NCI-H526 treated with DMSO at 0.1 percent for 48 hours (cell line): ENCODE data around the gene CASQ1.
A peak's percentile ranks its signal among the peaks of the same experiment; 100 is the strongest.

ENCODE experiments used
- DNase-seq: peaks from one replicate; lab custom pipeline; 2025; lab: John Stamatoyannopoulos, UW

Gene CASQ1

DNA sequence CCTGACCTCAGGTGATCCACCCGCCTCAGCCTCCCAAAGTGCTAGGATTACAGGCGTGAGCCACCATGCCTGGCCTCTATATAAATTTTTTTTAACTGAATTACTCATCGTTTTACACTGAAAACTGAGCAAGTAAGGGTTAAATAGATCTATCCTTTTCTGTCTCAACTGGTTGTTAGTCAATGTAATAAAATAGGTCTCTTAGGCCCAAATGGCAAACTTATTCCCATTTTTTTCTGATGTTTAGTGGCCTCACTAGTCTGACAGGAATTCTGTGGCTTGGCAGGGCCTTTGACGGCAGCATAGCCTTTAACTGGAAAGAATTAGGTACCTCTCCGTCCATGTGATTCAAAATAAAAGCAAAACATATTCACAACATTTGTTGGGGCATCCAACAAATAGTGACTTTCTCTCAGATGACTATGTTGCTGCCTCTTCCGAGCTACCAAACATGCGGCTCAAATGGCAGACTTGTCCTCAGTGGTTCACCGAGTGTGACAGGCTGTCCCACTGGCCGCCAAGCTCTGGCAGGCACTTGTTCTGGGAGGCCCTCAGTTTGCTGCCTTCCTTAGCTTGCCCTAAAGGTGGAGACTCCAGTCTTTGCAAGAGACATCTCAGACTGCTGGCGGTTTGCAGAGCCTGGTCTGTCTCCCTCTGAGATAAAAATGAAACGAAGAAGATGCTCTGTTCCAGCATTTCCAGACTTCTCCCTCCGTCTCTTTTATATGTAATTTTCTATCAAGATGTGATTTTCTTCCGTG is 21.6 kb upstream of the CASQ1 start:
- no peak for DNase-seq

DNA sequence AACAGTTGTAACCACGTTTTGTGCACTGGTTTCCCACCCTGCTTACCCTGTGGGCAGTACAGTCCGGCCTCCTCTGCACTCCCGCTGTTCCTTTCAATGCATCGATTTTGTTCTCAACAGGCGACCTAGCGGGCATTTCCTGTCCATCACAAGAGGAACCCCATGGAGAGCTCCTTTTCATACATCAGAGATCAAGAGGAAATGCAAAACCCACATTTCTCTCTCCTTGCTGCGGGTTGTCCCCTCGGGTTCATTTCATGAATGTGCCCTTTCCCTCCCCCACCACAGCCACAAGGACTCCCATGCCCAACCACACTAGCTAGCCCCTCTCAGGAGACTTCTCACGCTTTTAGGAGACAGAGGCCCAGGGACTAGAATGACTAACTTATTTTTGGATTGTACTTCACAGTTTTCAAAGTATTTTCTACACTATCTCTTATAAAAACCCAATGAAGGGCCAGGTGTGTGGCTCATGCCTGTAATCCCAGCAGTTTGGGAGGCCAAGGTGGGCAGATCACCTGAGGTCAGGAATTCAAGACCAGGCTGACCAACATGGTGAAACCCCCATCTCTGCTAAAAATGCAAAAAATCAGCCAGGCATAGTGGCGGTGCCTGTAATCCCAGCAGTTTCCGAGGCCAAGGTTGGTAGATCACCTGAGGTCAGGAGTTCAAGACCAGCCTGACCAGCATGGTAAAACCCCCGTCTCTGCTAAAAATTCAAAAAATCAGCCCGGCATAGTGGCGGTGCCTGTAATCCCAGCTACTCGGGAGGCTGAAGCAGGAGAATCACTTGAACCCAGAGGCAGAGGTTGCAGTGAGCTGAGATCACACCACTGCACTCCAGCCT is 20.6 kb upstream of the CASQ1 start:
- no peak for DNase-seq

DNA sequence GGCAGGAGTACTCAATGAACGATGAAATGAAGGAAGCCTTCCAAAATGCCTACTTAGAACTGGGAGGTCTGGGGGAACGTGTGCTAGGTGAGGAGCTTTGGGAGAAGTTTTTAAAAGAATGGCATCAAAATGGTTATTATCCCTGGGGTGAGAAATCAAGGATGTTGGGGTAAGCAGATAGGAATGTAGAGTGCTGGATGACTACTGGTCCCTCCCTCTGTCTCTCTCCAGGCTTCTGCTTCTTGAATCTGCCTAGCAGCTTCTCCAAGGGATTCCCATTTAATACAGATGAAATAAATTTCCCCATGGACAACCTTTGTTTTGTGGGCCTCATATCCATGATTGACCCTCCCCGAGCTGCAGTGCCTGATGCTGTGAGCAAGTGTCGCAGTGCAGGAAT is 19.0 kb upstream of the CASQ1 start:
- no peak for DNase-seq

- DNase-seq: no peak
These were observed 18.4 kb upstream of the CASQ1 start for GRCh38 chr1:160171980-160172379.

- no peak for DNase-seq
These were observed 13.1 kb upstream of the CASQ1 start for GRCh38 chr1:160177231-160177630.

DNA sequence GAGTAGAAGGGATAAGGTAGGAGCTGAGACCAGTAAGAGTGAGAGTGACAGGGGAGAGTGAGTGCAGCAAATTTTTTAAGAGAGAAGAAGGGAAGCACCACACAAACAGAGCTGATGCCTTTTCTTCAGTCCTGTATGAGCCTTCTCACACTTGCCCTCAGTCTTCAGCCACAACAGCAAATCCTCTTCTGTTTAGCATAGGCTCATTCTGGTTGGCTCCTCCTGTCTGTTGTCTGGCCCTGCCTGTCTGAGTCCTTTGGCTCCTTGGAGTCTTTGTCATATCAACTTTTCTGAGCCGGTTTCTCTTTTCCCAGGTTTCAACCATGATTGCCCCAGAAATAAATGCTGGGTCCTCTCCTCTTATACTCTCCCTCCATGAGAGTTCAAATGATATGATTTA is 12.7 kb upstream of the CASQ1 start:
- no peak for DNase-seq

GRCh38 chr1:160178731-160179130 is 11.6 kb upstream of the CASQ1 start:
- no peak for DNase-seq

GRCh38 chr1:160179336-160179735 is 11.0 kb upstream of the CASQ1 start:
- no peak for DNase-seq

- DNase-seq: no peak
These were observed 4.1 kb upstream of the CASQ1 start for GRCh38 chr1:160186246-160186645.

GRCh38 chr1:160186729-160187128 is 3.6 kb upstream of the CASQ1 start:
- no peak for DNase-seq

- no peak for DNase-seq
These were observed 3.0 kb upstream of the CASQ1 start for GRCh38 chr1:160187407-160187806.

- DNase-seq: no peak
These were observed 2.0 kb upstream of the CASQ1 start for GRCh38 chr1:160188341-160188740.

- no peak for DNase-seq
These were observed 1.4 kb downstream of the CASQ1 start for GRCh38 chr1:160191756-160192155.

DNA sequence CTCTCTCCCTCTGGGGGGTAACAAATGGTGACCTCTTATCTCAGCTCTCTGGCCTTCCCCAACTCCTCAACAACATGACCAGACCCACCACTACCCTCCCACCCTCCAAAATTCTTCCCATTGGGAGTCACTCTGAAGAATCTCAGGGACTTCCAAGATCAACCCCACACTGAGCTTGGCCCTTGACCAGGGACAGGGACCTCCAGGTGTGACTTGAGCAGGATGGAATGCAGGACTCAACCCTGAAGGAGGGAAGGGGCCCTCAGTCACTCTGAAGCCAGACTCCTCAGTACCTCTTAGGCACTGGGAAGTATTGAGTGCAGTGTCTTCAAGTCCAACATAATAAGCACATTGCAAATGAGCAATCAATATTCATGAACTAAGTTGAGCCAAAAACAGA is 1.9 kb downstream of the CASQ1 start:
- no peak for DNase-seq

DNA sequence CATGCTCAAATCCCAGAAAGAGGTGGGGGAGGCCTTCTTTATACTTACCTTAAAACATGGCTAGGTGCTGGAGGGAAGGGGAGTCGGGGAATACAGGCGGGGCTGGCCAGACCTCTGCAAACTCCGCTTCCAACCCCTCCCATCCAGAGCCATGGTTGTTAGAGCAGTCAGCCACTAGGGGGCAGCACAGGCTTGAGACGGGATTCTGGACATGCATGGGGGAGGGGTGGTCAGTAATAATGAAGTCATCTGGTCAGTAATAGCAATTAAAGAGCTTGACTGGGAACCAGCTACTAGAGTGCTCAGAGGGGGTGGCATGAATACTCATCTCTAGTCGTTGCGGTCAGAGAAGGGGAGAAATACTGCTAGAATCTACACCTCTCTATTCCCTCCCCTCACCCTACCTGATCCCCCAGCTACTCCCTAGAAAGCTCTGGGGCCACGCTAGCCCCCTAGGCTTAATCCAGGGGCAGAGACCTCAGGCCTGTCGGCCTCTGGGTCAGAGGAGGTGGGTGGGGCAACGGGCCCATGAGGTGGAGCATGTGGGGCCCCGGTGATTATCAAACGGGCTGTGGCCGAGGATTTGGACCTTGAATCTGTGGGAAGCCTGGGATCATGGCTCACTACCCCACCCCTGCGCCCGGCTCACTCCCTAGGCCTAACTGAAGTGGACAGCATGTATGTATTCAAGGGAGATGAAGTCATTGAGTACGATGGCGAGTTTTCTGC is 2.9 kb downstream of the CASQ1 start:
- peak; percentile 67 for DNase-seq

DNA sequence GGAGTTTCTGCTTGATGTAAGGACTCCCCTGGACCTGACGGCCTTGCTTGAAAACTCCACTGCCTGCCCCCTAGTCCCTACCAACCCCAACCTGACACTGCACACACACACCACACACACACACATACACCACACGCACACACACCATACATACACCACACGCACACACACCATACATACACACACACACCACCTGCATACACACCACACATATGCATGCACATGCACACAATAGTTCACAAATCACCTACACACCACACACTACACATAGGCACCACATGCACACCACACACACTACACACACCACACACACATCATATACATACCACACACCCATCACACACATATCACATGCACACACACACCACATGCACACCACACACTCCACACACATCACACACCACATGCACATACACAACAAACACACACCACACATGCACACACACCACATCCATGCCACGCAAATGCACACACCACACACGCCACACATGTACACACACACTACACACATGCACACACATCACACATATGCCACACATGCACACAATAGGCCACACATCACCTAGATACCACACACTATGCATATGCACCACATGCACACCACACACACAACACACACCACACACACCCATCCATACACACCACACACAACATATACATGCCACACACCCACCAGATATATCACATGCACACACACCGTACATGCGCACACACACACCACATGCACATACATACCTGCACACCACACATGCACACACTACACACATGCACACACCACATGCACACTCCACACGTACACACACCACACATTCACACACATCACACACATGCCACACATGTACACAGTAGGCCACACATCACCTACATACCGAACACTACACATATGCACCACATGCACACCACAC is 3.7 kb downstream of the CASQ1 start:
- no peak for DNase-seq

GRCh38 chr1:160194737-160195059 is 4.3 kb downstream of the CASQ1 start:
- no peak for DNase-seq

GRCh38 chr1:160196143-160196542 is 5.8 kb downstream of the CASQ1 start:
- no peak for DNase-seq

- no peak for DNase-seq
These were observed 6.9 kb downstream of the CASQ1 start for GRCh38 chr1:160197231-160197630.

DNA sequence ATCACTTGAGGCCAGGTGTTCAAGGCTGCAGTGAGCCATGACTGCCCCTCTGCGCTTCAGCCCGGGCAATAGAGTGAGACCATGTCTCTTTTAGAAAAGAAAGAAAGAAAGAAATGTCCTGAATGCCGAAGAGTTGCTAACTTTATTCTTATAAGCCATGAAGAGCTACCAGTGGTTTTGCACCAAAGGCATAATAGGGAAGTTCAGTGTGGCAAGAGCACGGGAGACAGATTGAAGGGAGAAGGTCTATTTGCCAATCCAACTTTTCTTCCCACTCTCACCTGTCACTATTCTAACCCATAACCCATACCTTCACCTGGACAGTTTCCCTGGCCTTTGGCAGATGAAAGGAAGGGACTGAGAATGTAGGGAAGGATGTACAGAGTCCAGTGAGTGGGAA is 10.4 kb downstream of the CASQ1 start:
- DNase-seq: no peak

DNA sequence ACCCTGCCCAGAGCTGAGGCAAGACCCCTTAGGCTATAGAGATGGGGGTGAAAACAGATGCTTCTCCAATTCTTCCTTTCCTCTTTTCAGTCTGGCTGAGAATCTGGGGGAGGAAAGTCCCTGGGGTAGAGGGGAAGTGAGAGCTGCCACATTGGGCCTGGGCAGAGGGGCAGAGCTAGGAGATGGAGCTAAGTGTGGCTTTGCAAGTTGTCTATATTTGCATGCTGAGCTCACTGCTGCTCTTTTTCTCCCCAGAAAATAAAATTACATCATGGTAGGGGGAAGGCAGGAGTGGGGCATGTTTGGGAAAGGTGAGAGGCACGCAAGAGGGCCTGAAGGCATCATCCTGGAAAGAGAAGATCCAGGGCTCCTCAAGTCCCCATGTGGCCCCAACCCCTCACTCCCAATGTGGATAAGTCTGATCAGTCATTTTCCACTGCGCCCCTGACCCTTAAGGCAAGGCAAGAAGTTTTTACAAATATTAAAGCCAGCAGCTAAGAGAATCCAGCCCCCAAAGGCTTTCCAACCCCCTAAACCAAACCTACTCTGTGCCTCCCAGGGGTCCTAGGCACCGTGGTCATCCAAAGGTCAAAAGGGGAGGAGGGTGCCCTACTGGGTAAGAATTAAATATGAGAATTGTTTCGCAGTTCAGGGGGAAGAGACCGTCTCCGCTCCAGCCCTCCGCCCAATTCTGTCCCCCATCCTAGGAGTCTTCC is 14.3 kb downstream of the CASQ1 start:
- no peak for DNase-seq
